GM12891 (cell line): ENCODE data around the gene ADAMTSL1.

ENCODE experiments used
- POLR2A ChIP-seq: IDR thresholded peaks from 2 replicates; pipeline ENCODE4 v1.6.1; 2011; ENCODE audit warnings: low read depth, low read length, control low read depth
- POLR2AphosphoS5 ChIP-seq: IDR thresholded peaks from 2 replicates; pipeline ENCODE4 v1.6.1; 2011; ENCODE audit warnings: low read depth, low read length, control low read depth
- SPI1 ChIP-seq: IDR thresholded peaks from 2 replicates; pipeline ENCODE4 v1.6.1; 2011; ENCODE audit warnings: low read depth, low read length, control low read depth
- TAF1 ChIP-seq: IDR thresholded peaks from 2 replicates; pipeline ENCODE4 v1.6.1; 2011; ENCODE audit warnings: low read depth, low read length, control low read depth

- TF ChIP-seq POLR2A, result no peak
- no peak for TF ChIP-seq TAF1
- no peak for TF ChIP-seq SPI1
- TF ChIP-seq POLR2AphosphoS5, result no peak
Observed at GRCh38 chr9:18791074-18791473, 317.1 kb downstream of the ADAMTSL1 start.
